Measurements from ENCODE around the gene JMJD1C. TPM values are rescaled to one million over a fixed set of nuclear protein-coding genes. Genes with fewer than 3 reads are reported as not detected.

Gene JMJD1C
- total RNA-seq, 4 donors from 2014 or later: 41.6 to 77.8 (median 56.9) TPM

GRCh38 chr10:63319231-63319630 lies 146.5 kb downstream of the JMJD1C start:
- H3K27ac ChIP-seq: no peak overlapping the region
- WGBS, 2 donors: 92 to 96% methylated on average over 3 of the region's 3 CpGs
- H3K4me1 ChIP-seq: no peaks in the 10 kb centered on the region
- TF ChIP-seq CTCF (IDR thresholded peaks at IDR 0.05) (no peak), POLR2A (IDR thresholded peaks at IDR 0.05) (no peak)
- no peaks in the 10 kb centered on the region for H3K9me3 ChIP-seq
- no peak for DNase-seq
- no peaks in the 10 kb centered on the region for H3K27me3 ChIP-seq
- intact Hi-C loops (cut with DNase I): no loop called here
- no peaks in the 10 kb centered on the region for H3K36me3 ChIP-seq
- H3K4me3 ChIP-seq: no peak overlapping the region

- H3K4me3 ChIP-seq: no peak overlapping the region
- no peaks in the 10 kb centered on the region for H3K27me3 ChIP-seq
- H3K36me3 ChIP-seq: no peaks in the 10 kb centered on the region
- H3K9me3 ChIP-seq: no peaks in the 10 kb centered on the region
- intact Hi-C loops (cut with DNase I): no loop called here
- H3K27ac ChIP-seq: no peak overlapping the region
- no peak for DNase-seq
- WGBS, 2 donors: 64 to 75% methylated on average over 3 of the region's 3 CpGs
- no peaks in the 10 kb centered on the region for H3K4me1 ChIP-seq
- TF ChIP-seq CTCF (IDR thresholded peaks at IDR 0.05): no peak
- TF ChIP-seq POLR2A (IDR thresholded peaks at IDR 0.05): no peak
Observed at GRCh38 chr10:63318491-63318890, 147.3 kb downstream of the JMJD1C start.

- H3K4me1 ChIP-seq: no peaks in the 10 kb centered on the region
- intact Hi-C loops (cut with DNase I): no loop called here
- WGBS, 2 donors: 73 to 82% methylated on average over 1 of the region's 1 CpG
Observed at GRCh38 chr10:63314020-63314419, 151.8 kb downstream of the JMJD1C start.

GRCh38 chr10:63313066-63313717 lies 152.6 kb downstream of the JMJD1C start:
- no peak overlapping the region for H3K27ac ChIP-seq
- no peak for TF ChIP-seq CTCF (IDR thresholded peaks at IDR 0.05)
- TF ChIP-seq POLR2A (IDR thresholded peaks at IDR 0.05): no peak
- 89 to 90% methylated on average over 3 of the region's 3 CpGs for WGBS, 2 donors
- H3K36me3 ChIP-seq: no peaks in the 10 kb centered on the region
- no peaks in the 10 kb centered on the region for H3K4me1 ChIP-seq
- intact Hi-C loops (cut with DNase I): no loop called here
- DNase-seq: no peak
- no peaks in the 10 kb centered on the region for H3K27me3 ChIP-seq
- H3K4me3 ChIP-seq: no peak overlapping the region
- H3K9me3 ChIP-seq: no peaks in the 10 kb centered on the region

More at GRCh38 chr10:63314020-63314419, 151.8 kb downstream of the JMJD1C start:
- TF ChIP-seq CTCF (IDR thresholded peaks at IDR 0.05) (no peak), POLR2A (IDR thresholded peaks at IDR 0.05) (no peak)
- Histone ChIP-seq H3K4me3 (no peak overlapping the region), H3K36me3 (no peaks in the 10 kb centered on the region), H3K9me3 (no peaks in the 10 kb centered on the region), H3K27me3 (no peaks in the 10 kb centered on the region), H3K27ac (no peak overlapping the region)
- DNase-seq: no peak

- intact Hi-C loops (cut with DNase I): no loop called here
- Histone ChIP-seq H3K36me3 (no peaks in the 10 kb centered on the region), H3K4me3 (no peak overlapping the region), H3K4me1 (no peaks in the 10 kb centered on the region), H3K27ac (no peak overlapping the region), H3K9me3 (no peaks in the 10 kb centered on the region), H3K27me3 (no peaks in the 10 kb centered on the region)
- TF ChIP-seq POLR2A (IDR thresholded peaks at IDR 0.05) (no peak), CTCF (IDR thresholded peaks at IDR 0.05) (no peak)
- DNase-seq: no peak
Observed at GRCh38 chr10:63308628-63309027, 157.1 kb downstream of the JMJD1C start.
